NB4 (cell line): Measurements from ENCODE around the gene ATF5.

Experiments used
- POLR2A ChIP-seq: IDR thresholded peaks from 2 replicates; pipeline ENCODE4 v1.6.1; 2011; ENCODE audit warnings: mild to moderate bottlenecking; ENCODE audit not compliant: insufficient read length; ENCODE audit errors: extremely low read depth
- TF ChIP-seq, protein P1 (sequence below): IDR thresholded peaks from one replicate; pipeline ENCODE4 v1.5.1; 2012; ENCODE audit warnings: low read depth, low read length

DNA sequence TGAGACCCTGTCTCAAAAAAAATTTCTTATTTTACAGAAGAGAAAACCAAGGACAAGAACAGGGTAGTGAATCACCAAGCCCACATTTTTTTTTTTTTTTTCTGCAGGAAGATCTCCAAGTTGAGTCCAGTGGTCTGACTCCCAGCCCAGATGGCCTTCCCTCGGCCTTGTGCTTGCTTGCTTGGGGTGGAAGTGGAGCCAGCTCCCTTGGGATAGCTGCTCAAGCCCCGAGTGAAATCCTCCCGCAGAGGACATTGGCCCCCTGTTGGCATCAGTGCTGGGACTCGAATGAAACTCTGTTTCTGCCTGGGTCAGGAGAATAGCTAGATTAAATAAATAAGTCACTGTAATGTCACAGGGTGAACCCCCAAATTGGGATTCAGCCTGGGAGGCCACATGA lies 9.7 kb downstream of the ATF5 start:
- TF ChIP-seq, protein P1, sequence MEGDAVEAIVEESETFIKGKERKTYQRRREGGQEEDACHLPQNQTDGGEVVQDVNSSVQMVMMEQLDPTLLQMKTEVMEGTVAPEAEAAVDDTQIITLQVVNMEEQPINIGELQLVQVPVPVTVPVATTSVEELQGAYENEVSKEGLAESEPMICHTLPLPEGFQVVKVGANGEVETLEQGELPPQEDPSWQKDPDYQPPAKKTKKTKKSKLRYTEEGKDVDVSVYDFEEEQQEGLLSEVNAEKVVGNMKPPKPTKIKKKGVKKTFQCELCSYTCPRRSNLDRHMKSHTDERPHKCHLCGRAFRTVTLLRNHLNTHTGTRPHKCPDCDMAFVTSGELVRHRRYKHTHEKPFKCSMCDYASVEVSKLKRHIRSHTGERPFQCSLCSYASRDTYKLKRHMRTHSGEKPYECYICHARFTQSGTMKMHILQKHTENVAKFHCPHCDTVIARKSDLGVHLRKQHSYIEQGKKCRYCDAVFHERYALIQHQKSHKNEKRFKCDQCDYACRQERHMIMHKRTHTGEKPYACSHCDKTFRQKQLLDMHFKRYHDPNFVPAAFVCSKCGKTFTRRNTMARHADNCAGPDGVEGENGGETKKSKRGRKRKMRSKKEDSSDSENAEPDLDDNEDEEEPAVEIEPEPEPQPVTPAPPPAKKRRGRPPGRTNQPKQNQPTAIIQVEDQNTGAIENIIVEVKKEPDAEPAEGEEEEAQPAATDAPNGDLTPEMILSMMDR = no peak
- no peak for TF ChIP-seq POLR2A
